ENCODE data around the gene OSBPL2.

DNA sequence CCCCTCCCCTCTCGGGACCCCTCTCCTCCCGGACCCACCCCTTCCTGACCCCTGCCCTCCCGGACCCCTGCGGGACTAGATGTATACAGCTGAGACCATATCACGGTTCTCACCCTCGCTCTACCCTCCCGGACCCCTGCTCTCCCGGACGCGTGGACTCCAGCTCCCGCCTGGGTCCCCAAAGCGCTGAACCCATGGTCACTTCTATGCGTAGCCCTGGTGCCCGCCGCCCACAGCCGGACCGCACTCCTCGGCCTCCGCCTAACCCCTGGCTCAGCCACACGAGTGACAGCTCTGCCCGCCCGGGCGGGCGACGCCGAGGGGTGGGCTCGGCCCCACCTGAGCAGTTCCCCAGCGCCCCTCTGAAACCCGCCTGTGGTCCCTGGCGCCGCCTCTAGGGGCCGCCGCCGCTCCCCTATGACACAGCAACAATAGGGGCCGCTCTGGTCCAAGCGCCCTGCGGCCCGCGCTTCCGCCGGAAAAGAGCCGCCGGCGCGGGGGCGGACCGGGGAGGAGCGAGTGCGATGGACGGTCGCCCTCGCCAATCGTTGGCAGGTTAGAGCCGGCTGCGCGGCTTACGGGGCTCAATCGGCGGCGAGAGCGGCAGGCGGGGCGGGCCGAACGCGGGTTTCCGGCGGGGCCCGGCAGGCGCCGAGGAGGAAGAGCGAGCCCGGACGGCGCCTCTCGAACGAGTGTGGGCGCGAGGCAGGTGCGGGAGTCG lies 64.2 kb downstream of the OSBPL2 start, which contains the start of gene ADRM1:
- TF ChIP-seq, protein P1, sequence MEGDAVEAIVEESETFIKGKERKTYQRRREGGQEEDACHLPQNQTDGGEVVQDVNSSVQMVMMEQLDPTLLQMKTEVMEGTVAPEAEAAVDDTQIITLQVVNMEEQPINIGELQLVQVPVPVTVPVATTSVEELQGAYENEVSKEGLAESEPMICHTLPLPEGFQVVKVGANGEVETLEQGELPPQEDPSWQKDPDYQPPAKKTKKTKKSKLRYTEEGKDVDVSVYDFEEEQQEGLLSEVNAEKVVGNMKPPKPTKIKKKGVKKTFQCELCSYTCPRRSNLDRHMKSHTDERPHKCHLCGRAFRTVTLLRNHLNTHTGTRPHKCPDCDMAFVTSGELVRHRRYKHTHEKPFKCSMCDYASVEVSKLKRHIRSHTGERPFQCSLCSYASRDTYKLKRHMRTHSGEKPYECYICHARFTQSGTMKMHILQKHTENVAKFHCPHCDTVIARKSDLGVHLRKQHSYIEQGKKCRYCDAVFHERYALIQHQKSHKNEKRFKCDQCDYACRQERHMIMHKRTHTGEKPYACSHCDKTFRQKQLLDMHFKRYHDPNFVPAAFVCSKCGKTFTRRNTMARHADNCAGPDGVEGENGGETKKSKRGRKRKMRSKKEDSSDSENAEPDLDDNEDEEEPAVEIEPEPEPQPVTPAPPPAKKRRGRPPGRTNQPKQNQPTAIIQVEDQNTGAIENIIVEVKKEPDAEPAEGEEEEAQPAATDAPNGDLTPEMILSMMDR (IDR thresholded peaks at IDR 0.05) = peak; percentile 94 to 99 (median 99)
- peak in 1 of 2 donors; percentile 66 for TF ChIP-seq POLR2A (IDR thresholded peaks at IDR 0.05)
- TF ChIP-seq EP300 (IDR thresholded peaks at IDR 0.05) = peak; percentile 80 to 91
